WTC11 (cell line): Measurements from ENCODE around the gene NDC1. TPM values are rescaled to one million over a fixed set of nuclear protein-coding genes. Genes with fewer than 3 reads are reported as not detected.

Experiments used
- ATAC-seq: fragments of 200-7000 bp; cut with Tn5 transposase; 2 replicates; pipeline ENCODE4 v1.10.0; 2021; ENCODE audit warnings: mild to moderate bottlenecking, moderate library complexity
- CTCF ChIA-PET: fragments of 300-600 bp; sonication (Branson Sonifier 250); formaldehyde crosslinking; loops from one replicate; lab custom pipeline; 2021; ENCODE audit warnings: antibody characterized with exemption; lab: Charles Lee
- POLR2A ChIA-PET: fragments of 350-600 bp; sonication (Branson Sonifier 250); formaldehyde crosslinking; loops from one replicate; lab custom pipeline; 2021; ENCODE audit warnings: antibody characterized with exemption; lab: Charles Lee
- DNase-seq: peaks from one replicate; pipeline ENCODE4 v3.0.0; 2021; ENCODE audit warnings: low spot score
- H3K27ac Mint-ChIP-seq: 2 replicates; pipeline ENCODE4 v1.8.0; 2021; ENCODE audit warnings: mixed read lengths
- H3K27me3 Mint-ChIP-seq: 2 replicates; pipeline ENCODE4 v1.8.0; 2021; ENCODE audit warnings: low read depth, mild to moderate bottlenecking, moderate library complexity, mixed read lengths
- H3K36me3 Mint-ChIP-seq: 2 replicates; pipeline ENCODE4 v1.8.0; 2021; ENCODE audit warnings: mixed read lengths
- H3K4me1 Mint-ChIP-seq: 2 replicates; pipeline ENCODE4 v1.8.0; 2022; ENCODE audit warnings: mixed read lengths
- H3K4me3 Mint-ChIP-seq: 2 replicates; pipeline ENCODE4 v1.8.0; 2021; ENCODE audit warnings: mild to moderate bottlenecking, moderate library complexity, mixed read lengths
- H3K9me3 Mint-ChIP-seq: 2 replicates; pipeline ENCODE4 v1.8.0; 2021; ENCODE audit warnings: mixed read lengths
- CREB1 ChIP-seq: sonication (generic); formaldehyde crosslinking; IDR thresholded peaks from 2 replicates; pipeline ENCODE4 v1.8.0; 2023; ENCODE audit warnings: mild to moderate bottlenecking, missing genetic modification reagents
- E2F1 ChIP-seq: sonication (generic); formaldehyde crosslinking; IDR thresholded peaks from 2 replicates; pipeline ENCODE4 v1.8.0; 2022; ENCODE audit warnings: mild to moderate bottlenecking, missing genetic modification reagents
- ELF4 ChIP-seq: sonication (generic); formaldehyde crosslinking; IDR thresholded peaks from 2 replicates; pipeline ENCODE4 v1.8.1; 2022; ENCODE audit warnings: low read depth, mild to moderate bottlenecking, moderate library complexity, missing genetic modification reagents
- EMX1 ChIP-seq: fragments of 250-450 bp; sonication (Bioruptor Pico); IDR thresholded peaks from 2 replicates; pipeline ENCODE4 v1.8.0; 2021; ENCODE audit warnings: mild to moderate bottlenecking
- ESRRA ChIP-seq: sonication (generic); formaldehyde crosslinking; IDR thresholded peaks from 2 replicates; pipeline ENCODE4 v1.8.1; 2022; ENCODE audit warnings: mild to moderate bottlenecking, missing genetic modification reagents, borderline replicate concordance
- ETV6 ChIP-seq: sonication (generic); formaldehyde crosslinking; IDR thresholded peaks from 2 replicates; pipeline ENCODE4 v1.8.1; 2022; ENCODE audit warnings: mild to moderate bottlenecking, missing genetic modification reagents
- GTF2I ChIP-seq: fragments of 250-450 bp; sonication (Bioruptor Pico); conservative IDR thresholded peaks from 2 replicates; pipeline ENCODE4 v1.4.0; 2021; ENCODE audit warnings: mild to moderate bottlenecking
- HMGXB4 ChIP-seq: sonication (generic); formaldehyde crosslinking; IDR thresholded peaks from 2 replicates; pipeline ENCODE4 v1.8.1; 2023; ENCODE audit warnings: mild to moderate bottlenecking, moderate library complexity, missing genetic modification reagents
- MYBL2 ChIP-seq: sonication (generic); formaldehyde crosslinking; IDR thresholded peaks from 2 replicates; pipeline ENCODE4 v1.8.1; 2023; ENCODE audit warnings: mild to moderate bottlenecking, moderate library complexity, missing genetic modification reagents
- NFYB ChIP-seq: sonication (generic); formaldehyde crosslinking; conservative IDR thresholded peaks from 2 replicates; pipeline ENCODE4 v1.8.0; 2022; ENCODE audit warnings: low read depth, missing genetic modification reagents
- NR1H2 ChIP-seq: sonication (generic); formaldehyde crosslinking; IDR thresholded peaks from 2 replicates; pipeline ENCODE4 v1.9.0; 2021; ENCODE audit warnings: mild to moderate bottlenecking, moderate library complexity, missing genetic modification reagents
- SMAD4 ChIP-seq: sonication (generic); formaldehyde crosslinking; IDR thresholded peaks from 2 replicates; pipeline ENCODE4 v1.8.0; 2022; ENCODE audit warnings: mild to moderate bottlenecking, missing genetic modification reagents
- STAT6 ChIP-seq: sonication (generic); formaldehyde crosslinking; conservative IDR thresholded peaks from 2 replicates; pipeline ENCODE4 v1.8.1; 2023; ENCODE audit warnings: mild to moderate bottlenecking, low read depth, missing genetic modification reagents, moderate library complexity
- TEAD4 ChIP-seq: sonication (generic); formaldehyde crosslinking; IDR thresholded peaks from 2 replicates; pipeline ENCODE4 v1.8.0; 2022; ENCODE audit warnings: mild to moderate bottlenecking, missing genetic modification reagents
- ZMAT4 ChIP-seq: fragments of 250-450 bp; sonication (Bioruptor Pico); IDR thresholded peaks from 2 replicates; pipeline ENCODE4 v1.9.0; 2021; ENCODE audit warnings: mild to moderate bottlenecking
- ZNF121 ChIP-seq: sonication (generic); formaldehyde crosslinking; IDR thresholded peaks from 2 replicates; pipeline ENCODE4 v1.8.0; 2023; ENCODE audit warnings: missing genetic modification reagents
- ZNF416 ChIP-seq: fragments of 250-450 bp; sonication (Bioruptor Pico); IDR thresholded peaks from 2 replicates; pipeline ENCODE4 v1.9.0; 2021; ENCODE audit warnings: mild to moderate bottlenecking, inconsistent platforms
- total RNA-seq: library from RNA; stranded (reverse); gene quantifications from 3 replicates; pipeline ENCODE4 v1.2.3, GENCODE V29; 2021
- TF ChIP-seq, protein P1 (sequence below): fragments of 250-450 bp; sonication (Bioruptor Pico); IDR thresholded peaks from 2 replicates; pipeline ENCODE4 v1.9.0; 2021; ENCODE audit warnings: moderate library complexity, mild to moderate bottlenecking, inconsistent platforms, borderline replicate concordance
- TF ChIP-seq, protein P2 (sequence below): sonication (generic); formaldehyde crosslinking; IDR thresholded peaks from 2 replicates; pipeline ENCODE4 v1.8.0; 2022; ENCODE audit warnings: missing genetic modification reagents

NDC1 gene
- total RNA-seq, 1 experiment from 2014 or later = 52.4 TPM

GRCh38 chr1:53734650-53735211, 103.4 kb downstream of the NDC1 start:
- TF ChIP-seq ESRRA (CRISPR knock-in tag) (no peak), ZNF416 (CRISPR knock-in tag) (no peak), GTF2I (CRISPR knock-in tag) (no peak), NR1H2 (CRISPR knock-in tag) (no peak), EMX1 (CRISPR knock-in tag) (no peak), HMGXB4 (CRISPR knock-in tag) (no peak), CREB1 (CRISPR knock-in tag) (no peak), STAT6 (CRISPR knock-in tag) (no peak), ZNF121 (no peak), SMAD4 (CRISPR knock-in tag) (no peak)
- H3K36me3 Mint-ChIP-seq = no peaks in the 10 kb centered on the region
- no peak overlapping the region for H3K4me3 Mint-ChIP-seq
- no peak overlapping the region for H3K27ac Mint-ChIP-seq
- ChIA-PET POLR2A (interaction anchor here (0.5 to 0.7 kb wide), 2 partner anchors 30 to 299 kb away, joined by 3 to 6 read pairs; no protein-coding TSS in a partner anchor), CTCF (interaction anchor here (0.7 to 3.9 kb wide), 5 partner anchors 10 to 270 kb away, joined by 3 to 17 read pairs (median 15); no protein-coding TSS in a partner anchor)
- H3K4me1 Mint-ChIP-seq = peaks cover 7% of the 10 kb centered on the region
- H3K27me3 Mint-ChIP-seq = peaks cover 56% of the 10 kb centered on the region
- DNase-seq (no peak), ATAC-seq (no peak)
- H3K9me3 Mint-ChIP-seq = no peaks in the 10 kb centered on the region

DNA sequence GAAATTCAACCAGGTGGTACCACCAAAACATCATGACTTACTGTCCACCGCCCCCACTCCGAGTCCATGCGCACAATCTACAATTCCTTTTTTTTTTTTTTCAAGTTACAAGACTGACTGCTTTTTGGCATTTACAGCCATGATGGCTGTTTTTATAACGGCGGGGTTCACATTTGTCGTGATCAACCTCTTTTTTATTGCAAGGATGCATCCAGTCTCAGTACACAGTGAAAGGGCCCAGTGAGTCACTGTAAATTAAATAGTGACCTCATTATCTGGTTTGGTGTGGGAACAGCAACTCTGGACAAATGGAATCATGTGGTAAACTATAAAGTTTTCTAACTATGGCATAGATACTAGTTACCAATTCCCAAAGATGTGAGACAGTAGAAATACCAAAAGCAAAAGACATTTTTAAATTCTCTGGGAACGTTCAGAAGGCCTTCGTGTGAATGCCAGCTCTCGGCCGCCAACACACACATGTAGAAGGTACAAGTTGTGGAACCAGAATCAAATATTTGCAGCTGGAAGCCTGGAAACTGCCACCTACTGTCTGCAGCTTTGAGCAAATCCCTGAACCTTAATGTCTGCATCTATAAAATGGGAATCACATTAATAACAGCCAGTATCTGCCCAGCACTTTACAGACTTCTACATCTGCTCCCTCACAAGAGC, 104.0 kb downstream of the NDC1 start:
- H3K4me3 Mint-ChIP-seq = no peak overlapping the region
- POLR2A ChIA-PET = interaction anchor here (1.0 kb wide), 1 partner anchor 13 kb away, joined by 6 read pairs; no protein-coding TSS in a partner anchor
- H3K27ac Mint-ChIP-seq = no peak overlapping the region
- ATAC-seq = no peak
- no peaks in the 10 kb centered on the region for H3K36me3 Mint-ChIP-seq
- CTCF ChIA-PET = interaction anchor here (0.7 to 3.9 kb wide), 4 partner anchors 9 to 270 kb away, joined by 3 to 17 read pairs (median 15); no protein-coding TSS in a partner anchor
- peaks cover 51% of the 10 kb centered on the region for H3K27me3 Mint-ChIP-seq
- no peak for DNase-seq
- no peaks in the 10 kb centered on the region for H3K9me3 Mint-ChIP-seq
- TF ChIP-seq NFYB = no peak
- TF ChIP-seq ZMAT4 = no peak
- no peak for TF ChIP-seq E2F1 (CRISPR knock-in tag)
- TF ChIP-seq TEAD4 = no peak
- TF ChIP-seq, protein P1, sequence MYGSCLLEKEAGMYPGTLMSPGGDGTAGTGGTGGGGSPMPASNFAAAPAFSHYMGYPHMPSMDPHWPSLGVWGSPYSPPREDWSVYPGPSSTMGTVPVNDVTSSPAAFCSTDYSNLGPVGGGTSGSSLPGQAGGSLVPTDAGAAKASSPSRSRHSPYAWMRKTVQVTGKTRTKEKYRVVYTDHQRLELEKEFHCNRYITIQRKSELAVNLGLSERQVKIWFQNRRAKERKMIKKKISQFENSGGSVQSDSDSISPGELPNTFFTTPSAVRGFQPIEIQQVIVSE (CRISPR knock-in tag) = no peak
- TF ChIP-seq ETV6 = no peak
- TF ChIP-seq CREB1 (CRISPR knock-in tag) = no peak
- no peak for TF ChIP-seq ELF4
- TF ChIP-seq, protein P2, sequence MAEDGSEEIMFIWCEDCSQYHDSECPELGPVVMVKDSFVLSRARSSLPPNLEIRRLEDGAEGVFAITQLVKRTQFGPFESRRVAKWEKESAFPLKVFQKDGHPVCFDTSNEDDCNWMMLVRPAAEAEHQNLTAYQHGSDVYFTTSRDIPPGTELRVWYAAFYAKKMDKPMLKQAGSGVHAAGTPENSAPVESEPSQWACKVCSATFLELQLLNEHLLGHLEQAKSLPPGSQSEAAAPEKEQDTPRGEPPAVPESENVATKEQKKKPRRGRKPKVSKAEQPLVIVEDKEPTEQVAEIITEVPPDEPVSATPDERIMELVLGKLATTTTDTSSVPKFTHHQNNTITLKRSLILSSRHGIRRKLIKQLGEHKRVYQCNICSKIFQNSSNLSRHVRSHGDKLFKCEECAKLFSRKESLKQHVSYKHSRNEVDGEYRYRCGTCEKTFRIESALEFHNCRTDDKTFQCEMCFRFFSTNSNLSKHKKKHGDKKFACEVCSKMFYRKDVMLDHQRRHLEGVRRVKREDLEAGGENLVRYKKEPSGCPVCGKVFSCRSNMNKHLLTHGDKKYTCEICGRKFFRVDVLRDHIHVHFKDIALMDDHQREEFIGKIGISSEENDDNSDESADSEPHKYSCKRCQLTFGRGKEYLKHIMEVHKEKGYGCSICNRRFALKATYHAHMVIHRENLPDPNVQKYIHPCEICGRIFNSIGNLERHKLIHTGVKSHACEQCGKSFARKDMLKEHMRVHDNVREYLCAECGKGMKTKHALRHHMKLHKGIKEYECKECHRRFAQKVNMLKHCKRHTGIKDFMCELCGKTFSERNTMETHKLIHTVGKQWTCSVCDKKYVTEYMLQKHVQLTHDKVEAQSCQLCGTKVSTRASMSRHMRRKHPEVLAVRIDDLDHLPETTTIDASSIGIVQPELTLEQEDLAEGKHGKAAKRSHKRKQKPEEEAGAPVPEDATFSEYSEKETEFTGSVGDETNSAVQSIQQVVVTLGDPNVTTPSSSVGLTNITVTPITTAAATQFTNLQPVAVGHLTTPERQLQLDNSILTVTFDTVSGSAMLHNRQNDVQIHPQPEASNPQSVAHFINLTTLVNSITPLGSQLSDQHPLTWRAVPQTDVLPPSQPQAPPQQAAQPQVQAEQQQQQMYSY (CRISPR knock-in tag) = no peak
- TF ChIP-seq MYBL2 (CRISPR knock-in tag) = no peak
- peaks cover 7% of the 10 kb centered on the region for H3K4me1 Mint-ChIP-seq
